Measurements from ENCODE around the gene NSUN3.

DNA sequence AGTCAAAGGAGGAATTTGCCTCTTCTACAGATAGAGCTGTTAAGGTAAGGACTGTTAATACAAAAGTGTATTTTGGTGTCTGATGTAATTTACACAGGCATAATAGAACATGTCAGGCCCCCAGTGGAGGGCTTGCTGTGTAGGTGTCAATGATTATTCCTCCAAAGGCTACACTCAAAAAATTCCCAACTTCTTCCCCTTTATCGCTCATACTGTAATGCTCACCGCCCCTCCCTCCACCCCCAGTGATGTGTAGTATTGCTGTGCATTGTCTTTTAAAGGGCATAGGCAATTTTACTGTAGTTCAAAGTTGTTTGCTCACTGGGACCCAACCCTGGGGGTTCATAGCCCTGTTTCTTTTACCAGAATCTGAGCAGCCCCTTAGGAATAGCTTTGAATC is 32.2 kb downstream of the NSUN3 start:
- TF ChIP-seq, protein P1, sequence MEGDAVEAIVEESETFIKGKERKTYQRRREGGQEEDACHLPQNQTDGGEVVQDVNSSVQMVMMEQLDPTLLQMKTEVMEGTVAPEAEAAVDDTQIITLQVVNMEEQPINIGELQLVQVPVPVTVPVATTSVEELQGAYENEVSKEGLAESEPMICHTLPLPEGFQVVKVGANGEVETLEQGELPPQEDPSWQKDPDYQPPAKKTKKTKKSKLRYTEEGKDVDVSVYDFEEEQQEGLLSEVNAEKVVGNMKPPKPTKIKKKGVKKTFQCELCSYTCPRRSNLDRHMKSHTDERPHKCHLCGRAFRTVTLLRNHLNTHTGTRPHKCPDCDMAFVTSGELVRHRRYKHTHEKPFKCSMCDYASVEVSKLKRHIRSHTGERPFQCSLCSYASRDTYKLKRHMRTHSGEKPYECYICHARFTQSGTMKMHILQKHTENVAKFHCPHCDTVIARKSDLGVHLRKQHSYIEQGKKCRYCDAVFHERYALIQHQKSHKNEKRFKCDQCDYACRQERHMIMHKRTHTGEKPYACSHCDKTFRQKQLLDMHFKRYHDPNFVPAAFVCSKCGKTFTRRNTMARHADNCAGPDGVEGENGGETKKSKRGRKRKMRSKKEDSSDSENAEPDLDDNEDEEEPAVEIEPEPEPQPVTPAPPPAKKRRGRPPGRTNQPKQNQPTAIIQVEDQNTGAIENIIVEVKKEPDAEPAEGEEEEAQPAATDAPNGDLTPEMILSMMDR (conservative IDR thresholded peaks at IDR 0.05; ENCODE audit: low read length) = no peak
- TF ChIP-seq EZH2phosphoT487 (IDR thresholded peaks at IDR 0.05; ENCODE audit: borderline replicate concordance, low read depth, low read length) = no peak
